HepG2 (cell line): ENCODE results near the gene VAV2. TPM values are rescaled to one million over a fixed set of nuclear protein-coding genes. Genes with fewer than 3 reads are reported as not detected.

Experiments used
- CAMTA2 ChIP-seq: sonication (generic); formaldehyde crosslinking; IDR thresholded peaks from 2 replicates; pipeline ENCODE4 v1.4.0; 2020; ENCODE audit warnings: mild to moderate bottlenecking, missing genetic modification reagents, borderline replicate concordance
- CENPT ChIP-seq: sonication (generic); formaldehyde crosslinking; IDR thresholded peaks from 2 replicates; pipeline ENCODE4 v1.8.0; 2022; ENCODE audit warnings: low read depth, mild to moderate bottlenecking, moderate library complexity, missing genetic modification reagents
- KAT7 ChIP-seq: IDR thresholded peaks from 2 replicates; pipeline ENCODE4 v1.6.1; 2018; ENCODE audit warnings: borderline replicate concordance, missing compliant biosample characterization
- NONO ChIP-seq, 2 experiments: fragments of 450-650 bp in 1 of 2; sonication (generic) in 1 of 2; formaldehyde crosslinking in 1 of 2; IDR thresholded peaks in 1 of 2; conservative IDR thresholded peaks in 1 of 2; 2 replicates each; pipeline versions ENCODE4 v1.6.1 to v1.8.0; 2017 to 2022; ENCODE audit warnings: mild to moderate bottlenecking in 1 of 2, missing genetic modification reagents in 1 of 2, moderate library complexity in 1 of 2
- NR2C2 ChIP-seq: sonication (generic); formaldehyde crosslinking; IDR thresholded peaks from 2 replicates; pipeline ENCODE4 v1.4.0; 2020; ENCODE audit warnings: missing genetic modification reagents, mild to moderate bottlenecking, moderate library complexity, borderline replicate concordance
- ONECUT2 ChIP-seq: sonication (generic); formaldehyde crosslinking; IDR thresholded peaks from 2 replicates; pipeline ENCODE4 v1.4.0; 2020; ENCODE audit warnings: missing genetic modification reagents
- PITX1 ChIP-seq: sonication (generic); formaldehyde crosslinking; IDR thresholded peaks from 2 replicates; pipeline ENCODE4 v1.5.1; 2020; ENCODE audit warnings: mild to moderate bottlenecking, missing genetic modification reagents
- RAD51 ChIP-seq: fragments of 450-650 bp; IDR thresholded peaks from 2 replicates; pipeline ENCODE4 v1.6.1; 2016; ENCODE audit warnings: borderline replicate concordance
- RXRB ChIP-seq: IDR thresholded peaks from 2 replicates; pipeline ENCODE4 v1.6.1; 2016; ENCODE audit warnings: borderline replicate concordance, missing genetic modification reagents, missing compliant biosample characterization
- SNAPC2 ChIP-seq: sonication (generic); formaldehyde crosslinking; IDR thresholded peaks from 2 replicates; pipeline ENCODE4 v1.8.1; 2022; ENCODE audit warnings: mild to moderate bottlenecking, missing genetic modification reagents
- TCF7L2 ChIP-seq: IDR thresholded peaks from 2 replicates; pipeline ENCODE4 v1.6.1; 2011; ENCODE audit warnings: mild to moderate bottlenecking, low read depth, low read length, moderate library complexity
- THYN1 ChIP-seq: sonication (generic); formaldehyde crosslinking; IDR thresholded peaks from 2 replicates; pipeline ENCODE4 v1.8.1; 2023; ENCODE audit warnings: low read depth, mild to moderate bottlenecking, moderate library complexity, missing genetic modification reagents, borderline replicate concordance
- YY1 ChIP-seq: IDR thresholded peaks from 2 replicates; pipeline ENCODE4 v1.6.1; 2011; ENCODE audit warnings: low read length, low read depth, moderate library complexity, mild to moderate bottlenecking; ENCODE audit not compliant: insufficient read depth, insufficient replicate concordance
- ZBTB38 ChIP-seq: sonication (generic); formaldehyde crosslinking; IDR thresholded peaks from 2 replicates; pipeline ENCODE4 v1.5.1; 2020; ENCODE audit warnings: mild to moderate bottlenecking, missing genetic modification reagents
- ZNF329 ChIP-seq: sonication (generic); formaldehyde crosslinking; IDR thresholded peaks from 2 replicates; pipeline ENCODE4 v1.9.0; 2021; ENCODE audit warnings: low read depth, mild to moderate bottlenecking, missing genetic modification reagents
- ZNF510 ChIP-seq: sonication (generic); formaldehyde crosslinking; IDR thresholded peaks from 2 replicates; pipeline ENCODE4 v1.4.0; 2020; ENCODE audit warnings: low read depth, mild to moderate bottlenecking, missing genetic modification reagents
- ZSCAN25 ChIP-seq: sonication (generic); formaldehyde crosslinking; IDR thresholded peaks from 2 replicates; pipeline ENCODE4 v1.8.0; 2022; ENCODE audit warnings: mild to moderate bottlenecking, missing genetic modification reagents
- polyA plus RNA-seq, 8 experiments: library from polyadenylated mRNA; depleted of rRNA in 3 of 8; stranded (reverse) in 7 of 8; unstranded in 1 of 8; fragments of >200 nt; fragmentation: Illumina TruSeq in 4 of 8; extraction: Trizol in 4 of 8; gene quantifications; 2 replicates each; pipeline versions ENCODE4 v1.2.1 to v1.2.3, GENCODE V29; 2011 to 2016; ENCODE audit warnings: low read depth in 4 of 8, missing spikeins in 1 of 8, mixed read lengths in 1 of 8; ENCODE audit not compliant: insufficient read depth in 1 of 8
- total RNA-seq, 5 experiments: library from RNA; depleted of rRNA; stranded (reverse); fragments of >200 nt; fragmentation: Illumina TruSeq; extraction: Trizol; gene quantifications; 2 replicates each; pipeline ENCODE4 v1.2.3, GENCODE V29; 2016; ENCODE audit warnings: low read depth in 1 of 5
- TF ChIP-seq, protein P1 (sequence below): sonication (generic); formaldehyde crosslinking; IDR thresholded peaks from 2 replicates; pipeline ENCODE4 v1.8.1; 2023; ENCODE audit warnings: missing genetic modification reagents, mild to moderate bottlenecking, borderline replicate concordance
- TF ChIP-seq, protein P2 (sequence below): sonication (generic); formaldehyde crosslinking; IDR thresholded peaks from 2 replicates; pipeline ENCODE4 v1.5.0; 2020; ENCODE audit warnings: mild to moderate bottlenecking, missing genetic modification reagents, moderate library complexity
- TF ChIP-seq, protein P3 (sequence below), 2 experiments: sonication (generic) in 1 of 2; formaldehyde crosslinking in 1 of 2; IDR thresholded peaks; 2 replicates each; pipeline versions ENCODE4 v1.6.1 to v1.9.0; 2014 to 2022; ENCODE audit warnings: antibody characterized with exemption in 1 of 2, borderline replicate concordance in 1 of 2, inconsistent platforms in 1 of 2, low read depth in 1 of 2, missing genetic modification reagents in 1 of 2

Gene VAV2
- total and polyA plus RNA-seq, 2 of the 13 experiments (the other 11 are each of a cell fraction or from before 2014, with no cell fraction given), result 22.5 to 22.9 TPM

DNA sequence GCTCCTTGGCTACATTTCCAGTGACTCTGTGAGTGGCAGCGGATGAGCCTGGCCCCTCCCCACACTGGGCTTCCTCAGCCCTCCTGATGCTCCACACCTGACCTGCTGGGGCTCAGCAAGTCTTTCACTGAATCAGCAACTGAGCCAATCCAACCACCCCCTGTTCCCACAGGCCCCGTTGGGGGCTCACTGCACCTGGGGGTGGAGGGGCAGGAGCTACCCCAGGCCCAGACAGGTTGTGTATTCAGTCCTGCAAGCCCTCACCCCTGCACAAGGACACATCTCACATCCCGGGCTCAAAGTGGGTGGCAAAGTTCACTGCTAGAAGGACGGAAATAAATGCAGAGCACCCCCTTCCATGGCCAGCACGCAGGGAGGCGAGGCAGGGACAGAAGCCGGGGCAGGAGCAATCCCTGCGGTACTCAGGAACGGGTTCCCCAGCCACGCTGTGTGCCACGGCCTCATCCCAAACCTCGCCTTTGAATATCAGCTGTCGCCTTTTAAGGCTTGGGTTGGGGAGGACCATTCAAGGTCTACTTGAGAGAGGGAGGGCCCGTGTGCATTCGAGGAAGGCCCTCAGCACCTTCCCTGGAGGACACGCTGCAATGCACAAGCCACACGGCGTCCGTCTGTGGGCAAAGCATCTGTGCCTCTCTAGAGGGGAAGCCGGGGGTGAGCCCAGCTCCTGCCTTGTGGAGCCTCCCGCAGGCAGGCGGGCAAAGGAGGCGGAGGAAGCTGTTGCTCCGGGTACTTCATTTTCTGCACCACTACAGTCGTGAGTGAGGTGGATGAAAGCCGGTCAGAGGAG lies 179.0 kb downstream of the VAV2 start (continued):
- TF ChIP-seq, protein P1, sequence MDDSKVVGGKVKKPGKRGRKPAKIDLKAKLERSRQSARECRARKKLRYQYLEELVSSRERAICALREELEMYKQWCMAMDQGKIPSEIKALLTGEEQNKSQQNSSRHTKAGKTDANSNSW (CRISPR knock-in tag), result no peak
- TF ChIP-seq KAT7 (CRISPR knock-in tag) (no peak), THYN1 (CRISPR knock-in tag) (no peak), ZNF329 (CRISPR knock-in tag) (no peak), ZNF510 (no peak), TCF7L2 (no peak), CAMTA2 (no peak), NONO (IDR thresholded peaks at IDR 0.05) (no peak), NONO (CRISPR knock-in tag; conservative IDR thresholded peaks at IDR 0.05) (peak; percentile 51; the same call in 1 of the 2 replicates), ONECUT2 (CRISPR knock-in tag) (no peak), ZSCAN25 (CRISPR knock-in tag) (peak; percentile 100), CENPT (CRISPR knock-in tag) (no peak), YY1 (no peak), RAD51 (no peak), RXRB (CRISPR knock-in tag) (peak; percentile 56; the same call in 1 of the 2 replicates), PITX1 (CRISPR knock-in tag) (peak; percentile 41; the same call in 1 of the 2 replicates), NR2C2 (CRISPR knock-in tag) (peak; percentile 24; the same call in 1 of the 2 replicates), SNAPC2 (CRISPR knock-in tag) (no peak), ZBTB38 (peak; percentile 85; the same call in 1 of the 2 replicates)
- TF ChIP-seq, protein P2, sequence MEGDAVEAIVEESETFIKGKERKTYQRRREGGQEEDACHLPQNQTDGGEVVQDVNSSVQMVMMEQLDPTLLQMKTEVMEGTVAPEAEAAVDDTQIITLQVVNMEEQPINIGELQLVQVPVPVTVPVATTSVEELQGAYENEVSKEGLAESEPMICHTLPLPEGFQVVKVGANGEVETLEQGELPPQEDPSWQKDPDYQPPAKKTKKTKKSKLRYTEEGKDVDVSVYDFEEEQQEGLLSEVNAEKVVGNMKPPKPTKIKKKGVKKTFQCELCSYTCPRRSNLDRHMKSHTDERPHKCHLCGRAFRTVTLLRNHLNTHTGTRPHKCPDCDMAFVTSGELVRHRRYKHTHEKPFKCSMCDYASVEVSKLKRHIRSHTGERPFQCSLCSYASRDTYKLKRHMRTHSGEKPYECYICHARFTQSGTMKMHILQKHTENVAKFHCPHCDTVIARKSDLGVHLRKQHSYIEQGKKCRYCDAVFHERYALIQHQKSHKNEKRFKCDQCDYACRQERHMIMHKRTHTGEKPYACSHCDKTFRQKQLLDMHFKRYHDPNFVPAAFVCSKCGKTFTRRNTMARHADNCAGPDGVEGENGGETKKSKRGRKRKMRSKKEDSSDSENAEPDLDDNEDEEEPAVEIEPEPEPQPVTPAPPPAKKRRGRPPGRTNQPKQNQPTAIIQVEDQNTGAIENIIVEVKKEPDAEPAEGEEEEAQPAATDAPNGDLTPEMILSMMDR, result peak; percentile 18; the same call in 1 of the 2 replicates
- TF ChIP-seq, protein P3, sequence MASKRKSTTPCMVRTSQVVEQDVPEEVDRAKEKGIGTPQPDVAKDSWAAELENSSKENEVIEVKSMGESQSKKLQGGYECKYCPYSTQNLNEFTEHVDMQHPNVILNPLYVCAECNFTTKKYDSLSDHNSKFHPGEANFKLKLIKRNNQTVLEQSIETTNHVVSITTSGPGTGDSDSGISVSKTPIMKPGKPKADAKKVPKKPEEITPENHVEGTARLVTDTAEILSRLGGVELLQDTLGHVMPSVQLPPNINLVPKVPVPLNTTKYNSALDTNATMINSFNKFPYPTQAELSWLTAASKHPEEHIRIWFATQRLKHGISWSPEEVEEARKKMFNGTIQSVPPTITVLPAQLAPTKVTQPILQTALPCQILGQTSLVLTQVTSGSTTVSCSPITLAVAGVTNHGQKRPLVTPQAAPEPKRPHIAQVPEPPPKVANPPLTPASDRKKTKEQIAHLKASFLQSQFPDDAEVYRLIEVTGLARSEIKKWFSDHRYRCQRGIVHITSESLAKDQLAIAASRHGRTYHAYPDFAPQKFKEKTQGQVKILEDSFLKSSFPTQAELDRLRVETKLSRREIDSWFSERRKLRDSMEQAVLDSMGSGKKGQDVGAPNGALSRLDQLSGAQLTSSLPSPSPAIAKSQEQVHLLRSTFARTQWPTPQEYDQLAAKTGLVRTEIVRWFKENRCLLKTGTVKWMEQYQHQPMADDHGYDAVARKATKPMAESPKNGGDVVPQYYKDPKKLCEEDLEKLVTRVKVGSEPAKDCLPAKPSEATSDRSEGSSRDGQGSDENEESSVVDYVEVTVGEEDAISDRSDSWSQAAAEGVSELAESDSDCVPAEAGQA (IDR thresholded peaks at IDR 0.05; ENCODE audit: low read depth), result no peak
- TF ChIP-seq, protein P3 (CRISPR knock-in tag; IDR thresholded peaks at IDR 0.05; ENCODE audit: borderline replicate concordance), result no peak
